DOHH2 (cell line): ENCODE data around the gene GALNT17.

ENCODE experiments used
- H3F3A ChIP-seq: fragments of 200-600 bp; sonication (generic), shearing (Covaris generic); 2 replicates; pipeline ENCODE4 v1.6.0; 2016; ENCODE audit warnings: antibody characterized with exemption, mild to moderate bottlenecking; ENCODE audit not compliant: control insufficient read depth, insufficient read depth
- H3K27ac ChIP-seq: fragments of 200-600 bp; sonication (generic); 2 replicates; pipeline ENCODE4 v1.5.1; 2014; ENCODE audit warnings: low read depth, mild to moderate bottlenecking, low read length, moderate library complexity
- H3K27me3 ChIP-seq: fragments of 200-600 bp; sonication (generic); 2 replicates; pipeline ENCODE4 v1.6.1; 2014; ENCODE audit warnings: mild to moderate bottlenecking, low read length, mixed read lengths; ENCODE audit not compliant: control insufficient read depth
- H3K36me3 ChIP-seq: fragments of 200-600 bp; sonication (generic); 2 replicates; pipeline ENCODE4 v1.6.1; 2014; ENCODE audit warnings: mild to moderate bottlenecking, low read length, moderate library complexity, mixed read lengths; ENCODE audit not compliant: control insufficient read depth
- H3K4me1 ChIP-seq: fragments of 200-600 bp; sonication (generic); 2 replicates; pipeline ENCODE4 v1.6.1; 2014; ENCODE audit warnings: mild to moderate bottlenecking, low read length, mixed read lengths; ENCODE audit not compliant: control insufficient read depth
- H3K4me2 ChIP-seq: fragments of 200-600 bp; sonication (generic); 2 replicates; pipeline ENCODE4 v1.6.0; 2014; ENCODE audit warnings: mild to moderate bottlenecking, low read length, moderate library complexity
- H3K4me3 ChIP-seq: fragments of 200-600 bp; sonication (generic); 2 replicates; pipeline ENCODE4 v1.5.1; 2014; ENCODE audit warnings: mild to moderate bottlenecking, low read length, mixed read lengths
- H3K79me2 ChIP-seq: fragments of 200-600 bp; sonication (generic); 2 replicates; pipeline ENCODE4 v1.6.1; 2014; ENCODE audit warnings: mild to moderate bottlenecking, low read length, mixed read lengths; ENCODE audit not compliant: control insufficient read depth
- H3K9me2 ChIP-seq: fragments of 200-600 bp; sonication (generic); replicated peaks from 2 replicates; pipeline ENCODE4 v1.6.1; 2014; ENCODE audit warnings: mild to moderate bottlenecking, low read length, mixed read lengths; ENCODE audit not compliant: control insufficient read depth
- H3K9me3 ChIP-seq: fragments of 200-600 bp; sonication (generic); 2 replicates; pipeline ENCODE4 v1.6.1; 2014; ENCODE audit warnings: antibody characterized with exemption, low read length, mixed read lengths; ENCODE audit not compliant: control insufficient read depth, insufficient read depth
- H4K20me1 ChIP-seq: fragments of 200-600 bp; sonication (generic); 2 replicates; pipeline ENCODE4 v1.6.0; 2014; ENCODE audit warnings: low read depth, mild to moderate bottlenecking, antibody characterized with exemption, low read length, moderate library complexity; ENCODE audit not compliant: control insufficient read depth, insufficient read depth
- EZH2phosphoT487 ChIP-seq: fragments of 200-600 bp; sonication (generic); IDR thresholded peaks from 2 replicates; pipeline ENCODE4 v1.6.1; 2017; ENCODE audit warnings: borderline replicate concordance, mild to moderate bottlenecking, antibody characterized with exemption, low read length, moderate library complexity, mixed read lengths
- TF ChIP-seq, protein P1 (sequence below): fragments of 200-600 bp; sonication (generic); IDR thresholded peaks from one replicate; pipeline ENCODE4 v1.5.1; 2014; ENCODE audit warnings: antibody characterized with exemption, mild to moderate bottlenecking, low read depth, low read length; ENCODE audit not compliant: poor library complexity, severe bottlenecking

The GALNT17 gene

DNA sequence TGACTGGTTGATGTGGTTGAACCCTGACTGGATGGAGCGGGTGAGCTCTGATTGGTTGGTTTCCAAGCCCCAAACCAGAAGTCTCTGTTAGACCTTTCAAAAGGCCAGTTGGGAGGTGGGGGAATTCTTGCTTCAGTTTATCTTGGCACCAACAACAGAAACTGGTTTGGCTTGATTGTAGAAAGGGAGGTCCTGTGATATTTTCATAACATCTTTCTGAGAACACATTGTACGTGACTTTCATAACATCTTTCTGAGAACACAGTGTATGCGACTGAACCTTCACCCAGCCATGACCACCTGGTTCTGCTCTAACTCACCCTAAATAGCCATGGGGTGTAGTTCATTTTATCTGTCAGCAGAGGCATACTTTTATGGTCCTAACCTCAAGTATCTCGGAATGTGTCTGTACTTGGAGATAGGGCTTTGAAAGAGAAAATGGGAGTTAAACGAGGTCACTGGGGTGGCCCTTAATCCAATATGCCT lies 88.3 kb downstream of the GALNT17 start:
- Histone ChIP-seq H3K36me3 (no peaks in the 10 kb centered on the region), H4K20me1 (no peaks in the 10 kb centered on the region), H3K9me3 (no peaks in the 10 kb centered on the region), H3K27ac (no peak overlapping the region), H3K27me3 (no peaks in the 10 kb centered on the region), H3K79me2 (no peaks in the 10 kb centered on the region), H3K4me2 (no peak overlapping the region), H3K4me1 (no peaks in the 10 kb centered on the region), H3K4me3 (no peak overlapping the region), H3K9me2 (no peaks in the 10 kb centered on the region; the same call in 1 of the 2 replicates), H3F3A (no peaks in the 10 kb centered on the region)
- no peak for TF ChIP-seq EZH2phosphoT487
- TF ChIP-seq, protein P1, sequence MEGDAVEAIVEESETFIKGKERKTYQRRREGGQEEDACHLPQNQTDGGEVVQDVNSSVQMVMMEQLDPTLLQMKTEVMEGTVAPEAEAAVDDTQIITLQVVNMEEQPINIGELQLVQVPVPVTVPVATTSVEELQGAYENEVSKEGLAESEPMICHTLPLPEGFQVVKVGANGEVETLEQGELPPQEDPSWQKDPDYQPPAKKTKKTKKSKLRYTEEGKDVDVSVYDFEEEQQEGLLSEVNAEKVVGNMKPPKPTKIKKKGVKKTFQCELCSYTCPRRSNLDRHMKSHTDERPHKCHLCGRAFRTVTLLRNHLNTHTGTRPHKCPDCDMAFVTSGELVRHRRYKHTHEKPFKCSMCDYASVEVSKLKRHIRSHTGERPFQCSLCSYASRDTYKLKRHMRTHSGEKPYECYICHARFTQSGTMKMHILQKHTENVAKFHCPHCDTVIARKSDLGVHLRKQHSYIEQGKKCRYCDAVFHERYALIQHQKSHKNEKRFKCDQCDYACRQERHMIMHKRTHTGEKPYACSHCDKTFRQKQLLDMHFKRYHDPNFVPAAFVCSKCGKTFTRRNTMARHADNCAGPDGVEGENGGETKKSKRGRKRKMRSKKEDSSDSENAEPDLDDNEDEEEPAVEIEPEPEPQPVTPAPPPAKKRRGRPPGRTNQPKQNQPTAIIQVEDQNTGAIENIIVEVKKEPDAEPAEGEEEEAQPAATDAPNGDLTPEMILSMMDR = no peak

DNA sequence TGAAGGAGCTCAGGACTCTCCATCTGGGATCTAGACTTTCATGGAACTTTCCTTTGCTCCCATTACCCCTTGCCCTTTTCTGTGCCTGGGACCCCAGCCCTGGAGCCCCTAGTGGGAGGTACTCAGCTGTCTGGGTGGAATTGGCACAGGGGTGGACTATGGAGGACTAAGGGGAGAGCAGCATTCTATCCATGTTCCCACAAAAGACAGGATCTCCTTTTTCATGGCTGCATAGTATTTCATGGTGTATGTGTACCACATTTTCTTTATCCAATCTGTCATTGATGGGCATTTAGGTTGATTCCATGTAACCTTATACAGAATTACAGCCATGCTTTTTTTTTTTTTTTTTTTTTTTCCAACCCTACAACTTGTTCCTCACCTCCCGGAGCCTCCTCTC lies 89.1 kb downstream of the GALNT17 start:
- H3K9me3 ChIP-seq = no peaks in the 10 kb centered on the region
- H3K4me3 ChIP-seq = no peak overlapping the region
- H3K4me1 ChIP-seq = no peaks in the 10 kb centered on the region
- H3K79me2 ChIP-seq = no peaks in the 10 kb centered on the region
- H3K27ac ChIP-seq = no peak overlapping the region
- no peaks in the 10 kb centered on the region for H4K20me1 ChIP-seq
- H3K27me3 ChIP-seq = no peaks in the 10 kb centered on the region
- H3K4me2 ChIP-seq = no peak overlapping the region
- no peaks in the 10 kb centered on the region for H3K36me3 ChIP-seq
- H3F3A ChIP-seq = no peaks in the 10 kb centered on the region
- TF ChIP-seq, protein P1 = no peak
- no peaks in the 10 kb centered on the region for H3K9me2 ChIP-seq

DNA sequence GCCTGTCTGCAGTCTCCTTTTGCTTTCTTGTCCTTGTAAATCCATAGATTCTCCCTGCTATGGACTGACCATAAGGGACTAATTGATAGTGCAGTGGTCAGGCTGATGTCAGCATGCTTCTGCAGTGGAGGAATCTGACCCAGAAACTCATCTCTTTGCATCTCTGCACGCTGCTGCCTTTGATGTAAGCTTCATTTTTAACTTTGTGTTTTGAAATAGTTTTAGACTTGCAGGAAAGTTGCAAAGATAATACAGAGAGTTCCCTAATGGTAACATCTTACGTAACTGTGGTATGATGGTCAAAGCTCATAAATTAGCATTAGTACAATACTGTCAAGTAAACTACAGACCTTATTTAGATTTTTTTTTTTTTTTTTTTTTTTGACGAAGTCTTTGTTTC lies 89.6 kb downstream of the GALNT17 start:
- H3K4me1 ChIP-seq = no peaks in the 10 kb centered on the region
- no peak overlapping the region for H3K4me3 ChIP-seq
- no peak overlapping the region for H3K4me2 ChIP-seq
- H3K9me3 ChIP-seq = no peaks in the 10 kb centered on the region
- no peaks in the 10 kb centered on the region for H3K36me3 ChIP-seq
- no peaks in the 10 kb centered on the region for H4K20me1 ChIP-seq
- H3K27me3 ChIP-seq = no peaks in the 10 kb centered on the region
- no peak overlapping the region for H3K27ac ChIP-seq
- no peaks in the 10 kb centered on the region for H3K9me2 ChIP-seq
- H3K79me2 ChIP-seq = no peaks in the 10 kb centered on the region
- TF ChIP-seq, protein P1 = no peak
- no peak for TF ChIP-seq EZH2phosphoT487
- H3F3A ChIP-seq = no peaks in the 10 kb centered on the region

DNA sequence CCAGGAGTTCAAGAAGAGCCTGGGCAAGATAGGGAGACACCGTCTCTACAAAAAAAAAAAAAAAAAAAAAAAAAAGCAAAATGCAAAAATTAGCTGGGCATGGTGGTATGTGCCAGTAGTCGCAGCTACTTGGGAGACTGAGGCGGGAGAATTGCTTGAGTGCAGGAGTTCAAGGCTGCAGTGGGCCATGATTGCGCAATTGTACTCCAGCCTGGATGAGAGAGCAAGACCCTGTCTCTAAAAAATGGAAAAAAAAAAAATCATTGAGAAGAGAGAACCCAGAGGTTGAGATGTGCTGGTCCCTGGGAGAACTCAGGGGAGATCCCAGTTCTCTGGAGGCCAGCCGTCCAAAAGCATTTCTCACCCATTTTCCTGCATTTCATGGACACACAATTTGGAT lies 95.2 kb downstream of the GALNT17 start:
- no peaks in the 10 kb centered on the region for H3F3A ChIP-seq
- H3K9me3 ChIP-seq = no peaks in the 10 kb centered on the region
- H3K27ac ChIP-seq = no peak overlapping the region
- no peaks in the 10 kb centered on the region for H3K9me2 ChIP-seq
- H3K27me3 ChIP-seq = no peaks in the 10 kb centered on the region
- no peaks in the 10 kb centered on the region for H3K36me3 ChIP-seq
- H3K4me2 ChIP-seq = no peak overlapping the region
- no peak overlapping the region for H3K4me3 ChIP-seq
- no peaks in the 10 kb centered on the region for H4K20me1 ChIP-seq
- no peaks in the 10 kb centered on the region for H3K79me2 ChIP-seq
- TF ChIP-seq, protein P1 = no peak
- no peak for TF ChIP-seq EZH2phosphoT487
- no peaks in the 10 kb centered on the region for H3K4me1 ChIP-seq
